ENCODE data around the gene MTERF4. TPM values are rescaled to one million over a fixed set of nuclear protein-coding genes. Genes with fewer than 3 reads are reported as not detected.

The MTERF4 gene
- total and polyA plus RNA-seq, 2 of the 8 experiments (the other 6 are each of a cell fraction or from before 2014, with no cell fraction given), result 25.9 to 28.5 TPM

DNA sequence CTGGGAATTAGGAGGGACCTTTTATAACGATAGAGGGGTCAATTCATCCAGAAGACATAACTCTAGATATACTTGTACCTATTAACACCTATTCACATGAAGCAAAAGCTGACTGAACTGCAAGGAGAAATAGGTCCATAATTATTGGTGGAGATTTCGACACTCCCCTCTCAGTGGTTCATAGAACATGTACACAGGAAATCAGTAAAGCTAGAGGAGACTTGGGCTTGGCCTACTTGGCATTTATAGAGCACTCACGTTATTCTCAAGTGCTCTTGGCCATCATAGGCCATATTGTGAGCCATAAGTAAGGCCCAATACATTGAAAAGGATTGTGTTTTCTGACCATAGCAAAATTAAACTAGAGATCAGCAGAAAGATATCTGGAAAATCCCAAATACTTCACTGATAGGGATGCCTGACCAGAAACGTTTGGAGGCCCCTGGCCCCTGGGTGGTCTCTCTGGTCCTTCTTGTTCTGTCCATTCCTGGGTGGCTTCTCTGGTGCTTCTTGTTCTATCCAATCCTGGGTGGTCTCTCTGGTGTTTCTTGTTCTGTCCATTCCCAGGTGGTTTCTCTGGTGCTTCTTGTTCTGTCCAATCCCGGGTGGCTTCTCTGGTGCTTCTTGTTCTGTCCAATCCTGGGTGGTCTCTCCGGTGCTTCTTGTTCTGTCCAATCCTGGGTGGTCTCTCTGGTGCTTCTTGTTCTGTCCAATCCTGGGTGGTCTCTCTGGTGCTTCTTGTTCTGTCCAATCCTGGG, 54.7 kb downstream of the MTERF4 start:
- FAIRE-seq, result no peak
- TF ChIP-seq, protein P1, sequence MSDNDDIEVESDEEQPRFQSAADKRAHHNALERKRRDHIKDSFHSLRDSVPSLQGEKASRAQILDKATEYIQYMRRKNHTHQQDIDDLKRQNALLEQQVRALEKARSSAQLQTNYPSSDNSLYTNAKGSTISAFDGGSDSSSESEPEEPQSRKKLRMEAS (IDR thresholded peaks at IDR 0.05), result no peak
- no peak for TF ChIP-seq EP300 (IDR thresholded peaks at IDR 0.05; ENCODE audit: borderline replicate concordance in 1 of 2, low read depth in 2 of 2, low read length in 2 of 2)
- no peak for TF ChIP-seq RNF2 (IDR thresholded peaks at IDR 0.05; ENCODE audit: borderline replicate concordance, low read depth, low read length, missing control alignments, poor library complexity, severe bottlenecking)
- no peak for TF ChIP-seq KDM4A (IDR thresholded peaks at IDR 0.05; ENCODE audit: low read depth, low read length, severe bottlenecking)
- no peak for TF ChIP-seq NRF1 (IDR thresholded peaks at IDR 0.05; ENCODE audit: low read depth, low read length)
- no peak for TF ChIP-seq RAD21 (IDR thresholded peaks at IDR 0.05 in 1 of 2, conservative IDR thresholded peaks at IDR 0.05 in 1 of 2; ENCODE audit: low read depth in 2 of 2, low read length in 2 of 2)
- no peak for TF ChIP-seq GABPA (IDR thresholded peaks at IDR 0.05; ENCODE audit: borderline replicate concordance, insufficient read depth, low read length)
- TF ChIP-seq HDAC6 (IDR thresholded peaks at IDR 0.05; ENCODE audit: low read depth, low read length), result no peak
- TF ChIP-seq KDM1A (IDR thresholded peaks at IDR 0.05; ENCODE audit: borderline replicate concordance, low read length), result no peak
- no peak for TF ChIP-seq CBX5 (IDR thresholded peaks at IDR 0.05; ENCODE audit: low read depth, low read length)
- TF ChIP-seq SP2 (IDR thresholded peaks at IDR 0.05; ENCODE audit: low read length), result no peak
- TF ChIP-seq CHD2 (IDR thresholded peaks at IDR 0.05; ENCODE audit: low read length), result no peak

More for the DNA sequence above, 54.7 kb downstream of the MTERF4 start:
- no peak overlapping the region for H3K4me3 ChIP-seq (ENCODE audit: extremely low read depth in 1 of 4, insufficient read depth in 2 of 4, low read depth in 3 of 4, low read length in 4 of 4)
- H4K8ac ChIP-seq (ENCODE audit: extremely low read depth, insufficient read depth, low read length), result no peak overlapping the region
- H2BK15ac ChIP-seq (ENCODE audit: low read length), result no peak overlapping the region
- H4K20me1 ChIP-seq (replicated peaks in 1 of 2; ENCODE audit: control insufficient read depth in 1 of 2, insufficient read depth in 2 of 2, low read length in 2 of 2), result peaks cover 1 to 9% of the 10 kb centered on the region in 2 experiments
- no peak overlapping the region for H3K9ac ChIP-seq (replicated peaks in 1 of 4; ENCODE audit: extremely low read depth in 1 of 4, low read depth in 3 of 4, low read length in 3 of 4)
- H2BK120ac ChIP-seq (replicated peaks; ENCODE audit: low read depth, low read length), result no peak overlapping the region
- no peak overlapping the region for H2BK5ac ChIP-seq (ENCODE audit: low read depth, low read length)
- CTCF ChIA-PET (ENCODE audit: partially characterized antibody), result interaction anchor here (1.5 kb wide), 1 partner anchor 64 kb away, joined by 4 read pairs; no protein-coding TSS in a partner anchor
- H3K9me3 ChIP-seq (ENCODE audit: insufficient read depth in 2 of 2, low read depth in 1 of 2, low read length in 1 of 2), result no peaks in the 10 kb centered on the region
- no peaks in the 10 kb centered on the region for H3K23me2 ChIP-seq (ENCODE audit: low read depth, low read length)
- no peaks in the 10 kb centered on the region for H3K79me1 ChIP-seq (ENCODE audit: low read depth, low read length)
- no peak overlapping the region for H2BK12ac ChIP-seq (ENCODE audit: low read depth, low read length)
- H4K5ac ChIP-seq (ENCODE audit: insufficient read length, low read depth, low read length), result no peak overlapping the region
- no peaks in the 10 kb centered on the region for H3K36me3 ChIP-seq (ENCODE audit: control insufficient read depth in 2 of 4, insufficient read depth in 4 of 4, low read length in 3 of 4)
- 86% methylated on average over 6 of the region's 6 CpGs; no CpG with 5 or more reads in 1 of the 2 experiments for WGBS, 2 experiments (ENCODE audit: extremely low coverage in 1 of 2, insufficient coverage in 1 of 2, insufficient read length in 1 of 2, insufficient replicate concordance in 2 of 2, low coverage in 1 of 2, low lambda C conversion rate in 2 of 2, missing lambda C conversion rate in 1 of 2)
- no peak overlapping the region for H3K27ac ChIP-seq (ENCODE audit: low read depth, low read length)
- no peak overlapping the region for H2AK5ac ChIP-seq (ENCODE audit: low read depth, low read length)
- no peak overlapping the region for H2AFZ ChIP-seq (ENCODE audit: low read length)
- H3K14ac ChIP-seq (ENCODE audit: insufficient read length), result no peak overlapping the region
- no peak overlapping the region for H3K4me2 ChIP-seq (ENCODE audit: insufficient read depth in 1 of 2, low read depth in 2 of 2, low read length in 2 of 2)
- H3K27me3 ChIP-seq (replicated peaks in 1 of 4; ENCODE audit: control insufficient read depth in 3 of 4, extremely low read depth in 1 of 4, insufficient read depth in 3 of 4, low read length in 3 of 4), result no peaks in the 10 kb centered on the region
- no peak overlapping the region for H3K4ac ChIP-seq (replicated peaks; ENCODE audit: insufficient read length, low read depth, low read length)
- no peak overlapping the region for H3K18ac ChIP-seq (ENCODE audit: extremely low read depth, low read length)
- no peak overlapping the region for H4K91ac ChIP-seq (replicated peaks; ENCODE audit: insufficient read length, low read length)
- no peak for DNase-seq (ENCODE audit: low read depth in 1 of 2, low spot score in 2 of 2)
- no peak overlapping the region for H3K23ac ChIP-seq (ENCODE audit: insufficient read length)
- H2BK20ac ChIP-seq (ENCODE audit: low read length), result no peak overlapping the region
- H3K4me1 ChIP-seq (replicated peaks in 1 of 4; ENCODE audit: control insufficient read depth in 3 of 4, insufficient read depth in 4 of 4, low read length in 3 of 4), result no peaks in the 10 kb centered on the region
- POLR2A ChIA-PET (ENCODE audit: partially characterized antibody), result no interaction called here
- H3K56ac ChIP-seq (replicated peaks; ENCODE audit: insufficient read length, low read depth, low read length), result no peak overlapping the region
- no peaks in the 10 kb centered on the region for H3K79me2 ChIP-seq (ENCODE audit: control insufficient read depth in 1 of 2, insufficient read depth in 2 of 2, low read length in 2 of 2)

All from H1 (cell line).